GM19467 (cell line): ENCODE results near the gene HLA-DPA1.
"Not testable (repeated sequence)": the region's sequence is repeated elsewhere in the genome, so short reads cannot be mapped to it uniquely, and the experiment has no call there.

Experiments used
- ATAC-seq: cut with Tn5 transposase; IDR thresholded peaks from one replicate; pipeline ENCODE4 v1.9.1; 2021; ENCODE audit warnings: mild to moderate bottlenecking, moderate library complexity; ENCODE audit not compliant: unreplicated experiment

The HLA-DPA1 gene

DNA sequence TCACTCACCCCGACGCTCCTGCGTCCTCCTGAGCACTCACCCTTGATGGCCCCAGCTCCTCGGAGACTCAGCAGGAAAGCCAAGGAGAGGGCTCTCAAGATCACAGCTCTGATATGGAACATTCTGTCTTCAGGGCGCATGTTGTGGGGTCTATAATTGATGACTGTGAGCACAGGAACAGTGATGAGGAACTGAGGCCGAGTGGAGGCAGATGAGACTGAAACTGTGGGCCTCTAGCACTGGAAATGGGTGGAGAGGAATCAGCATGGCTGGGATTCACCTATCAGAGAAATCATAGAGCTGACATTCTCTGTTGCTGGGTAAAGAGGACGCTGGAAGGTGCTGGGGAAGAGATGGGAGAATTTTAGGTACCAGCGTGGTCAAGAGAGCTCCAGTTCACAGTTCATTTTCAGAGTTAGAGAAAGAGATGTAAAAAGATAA is at the start of gene HLA-DPA1:
Gene HLA-DPA1 (minus strand): TSS at position 219 of the 441 bp plus-strand sequence.
- ATAC-seq: peak; percentile 74

DNA sequence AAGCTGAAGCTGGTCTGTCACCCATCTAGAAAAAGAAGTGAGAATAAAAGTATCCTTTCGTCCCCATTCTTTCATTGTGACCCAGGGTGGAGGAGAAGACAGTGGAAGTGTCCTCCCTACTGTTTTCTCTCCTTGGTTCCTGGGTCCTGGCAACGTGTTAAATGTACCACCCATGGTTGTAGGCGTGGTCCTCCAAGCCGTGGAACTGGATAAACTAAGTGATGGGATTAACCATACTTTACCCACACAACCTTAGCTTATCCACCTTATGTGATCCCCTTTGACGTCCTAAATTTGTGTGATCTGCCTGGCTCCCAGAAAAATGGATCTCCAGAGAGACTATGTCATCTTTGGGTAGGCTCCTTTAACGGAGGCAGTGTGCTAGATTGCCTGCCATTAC is 49.7 kb upstream of the HLA-DPA1 start:
- no peak for ATAC-seq

DNA sequence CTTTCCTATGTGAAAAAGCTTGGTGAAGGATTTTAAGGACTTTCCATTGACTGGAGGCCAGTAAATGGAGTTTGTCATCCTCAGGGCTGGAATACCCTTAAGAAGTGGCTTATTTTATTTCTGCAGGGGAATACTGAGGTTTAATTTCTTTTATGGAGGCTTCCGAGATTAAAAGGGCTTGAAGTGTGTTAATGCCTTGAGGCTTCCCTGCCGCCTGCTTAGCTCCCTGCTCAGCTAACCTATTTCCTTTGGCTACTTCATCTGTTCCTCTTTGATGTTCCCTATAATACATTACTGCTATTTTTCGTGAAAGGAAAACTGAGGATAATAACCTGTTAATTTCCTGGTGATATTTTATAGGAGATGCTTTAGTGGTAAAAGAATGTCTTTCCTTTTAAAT is 46.6 kb upstream of the HLA-DPA1 start:
- no peak for ATAC-seq

DNA sequence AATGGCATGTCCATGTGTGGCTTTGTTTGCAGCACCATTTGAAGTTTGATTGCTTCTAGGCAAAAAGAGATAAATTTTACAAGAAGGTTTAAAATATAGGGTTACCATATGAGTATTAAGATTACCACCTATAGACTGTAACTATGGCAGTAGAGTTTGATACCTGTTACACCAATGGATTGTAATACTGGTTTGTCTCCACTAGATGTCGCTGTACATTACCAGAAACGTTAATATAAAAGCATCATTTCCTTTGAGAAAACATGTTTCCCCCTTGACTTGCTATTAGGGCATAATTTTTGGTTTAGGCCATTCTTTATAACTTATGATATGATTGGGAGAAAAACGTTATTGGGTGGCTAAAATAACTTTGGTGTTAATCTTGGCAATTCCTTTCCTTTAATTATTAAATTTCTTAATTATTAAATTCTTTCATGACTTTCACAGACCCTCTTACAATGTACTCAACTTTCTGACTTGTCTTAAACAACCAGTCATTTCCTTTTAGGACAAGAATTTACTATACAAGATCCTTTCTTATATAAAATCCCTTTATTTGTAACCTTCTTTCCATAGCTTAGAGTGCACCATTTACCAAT is 45.2 kb upstream of the HLA-DPA1 start:
- no peak for ATAC-seq

DNA sequence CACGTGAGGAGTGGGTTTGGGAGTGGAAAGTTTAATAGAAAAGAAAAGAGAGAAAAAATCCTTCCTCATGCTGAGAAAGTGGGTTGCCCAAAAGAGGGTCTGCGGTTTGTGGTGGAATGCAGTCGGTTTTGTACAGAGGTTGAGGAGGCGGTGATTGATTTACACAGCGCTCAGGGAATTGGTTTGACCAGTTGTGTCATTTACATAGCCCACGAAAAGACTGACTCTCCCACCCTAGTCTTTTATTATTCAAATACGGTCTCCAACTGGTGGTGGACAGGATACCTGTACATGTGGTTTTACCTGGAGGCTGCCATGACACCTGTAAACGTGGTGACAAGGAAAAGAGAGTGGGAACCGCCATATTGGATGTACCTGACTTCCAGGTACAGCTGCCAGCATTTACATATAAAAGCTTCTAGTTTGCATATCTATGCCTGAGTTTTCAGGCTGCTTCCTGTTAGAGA is 44.4 kb upstream of the HLA-DPA1 start:
- ATAC-seq: no peak

DNA sequence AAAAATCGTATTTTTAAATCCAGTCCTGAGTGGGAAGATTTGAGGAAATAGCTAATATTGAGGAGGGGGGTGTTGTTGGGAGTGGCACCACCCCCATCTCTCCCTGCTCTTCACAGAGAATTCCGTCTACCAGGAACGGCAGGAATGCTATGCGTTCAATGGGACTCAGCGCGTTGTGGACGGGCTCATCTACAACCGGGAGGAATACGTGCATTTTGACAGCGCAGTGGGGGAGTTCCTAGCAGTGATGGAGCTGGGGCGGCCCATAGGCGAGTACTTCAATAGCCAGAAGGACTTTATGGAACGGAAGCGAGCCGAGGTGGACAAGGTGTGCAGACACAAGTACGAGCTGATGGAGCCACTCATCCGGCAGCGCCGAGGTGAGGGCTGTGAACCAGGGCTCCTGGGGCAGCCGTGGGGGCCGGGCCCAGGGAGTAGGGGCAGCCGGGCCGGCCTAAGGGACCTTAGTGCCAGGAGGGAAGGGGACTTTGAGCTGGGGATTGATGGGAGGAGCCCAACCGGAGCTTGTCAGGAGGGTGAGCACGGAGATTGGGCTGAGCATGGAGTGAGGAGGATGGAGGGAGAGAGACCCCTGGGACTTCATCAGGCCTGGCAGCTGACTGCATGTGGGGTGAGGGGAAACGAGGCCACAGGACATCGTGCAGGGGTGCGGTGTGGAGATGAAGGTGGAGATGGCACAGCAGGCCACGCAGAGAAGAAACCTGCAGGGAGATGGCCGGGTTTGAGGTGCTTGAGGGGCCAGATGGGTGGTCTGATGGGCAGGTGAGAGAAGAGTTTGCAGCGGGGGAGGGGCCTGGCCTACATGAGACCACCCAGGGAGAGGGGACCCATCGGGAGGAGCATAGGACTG is 43.6 kb upstream of the HLA-DPA1 start:
- ATAC-seq: no peak

DNA sequence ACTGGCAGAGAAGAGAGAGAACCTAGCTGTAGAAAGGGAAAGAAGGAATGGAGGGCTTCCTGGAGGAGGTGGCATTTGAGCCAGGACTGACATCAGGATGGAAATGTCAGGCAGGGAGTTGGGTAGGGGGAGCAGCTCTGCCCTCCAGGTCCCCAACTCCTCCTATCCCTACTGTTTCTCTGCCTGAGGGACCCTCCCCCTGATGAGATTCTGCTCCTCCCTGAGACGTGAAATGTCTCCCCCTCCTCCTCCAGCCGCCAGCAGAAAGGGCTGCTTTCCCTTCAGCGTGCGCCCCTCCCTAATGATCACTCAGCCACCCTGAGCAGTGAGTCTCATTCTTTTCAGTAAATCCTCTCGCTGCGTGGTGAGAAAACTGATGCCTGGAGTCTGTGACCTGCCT is 43.0 kb upstream of the HLA-DPA1 start:
- ATAC-seq: no peak

DNA sequence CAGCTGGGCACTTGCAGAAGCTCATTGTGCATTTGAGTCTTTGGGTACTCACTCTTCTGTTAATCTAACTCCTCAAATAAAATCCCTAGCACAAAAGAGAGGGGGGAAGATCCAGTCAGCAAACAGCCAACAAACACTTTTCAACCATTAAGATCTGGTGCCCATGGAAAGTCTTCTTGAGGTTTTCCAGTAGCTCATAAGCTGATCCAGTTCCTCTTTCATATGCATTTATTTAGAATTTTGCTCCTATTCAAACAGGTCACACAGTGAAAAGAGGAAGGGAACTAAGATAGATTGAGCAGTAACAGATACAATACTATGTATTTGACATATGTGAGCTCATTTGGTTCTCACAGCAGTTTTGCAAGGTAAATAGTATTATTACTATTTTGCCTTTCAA is 41.0 kb upstream of the HLA-DPA1 start:
- ATAC-seq: no peak

DNA sequence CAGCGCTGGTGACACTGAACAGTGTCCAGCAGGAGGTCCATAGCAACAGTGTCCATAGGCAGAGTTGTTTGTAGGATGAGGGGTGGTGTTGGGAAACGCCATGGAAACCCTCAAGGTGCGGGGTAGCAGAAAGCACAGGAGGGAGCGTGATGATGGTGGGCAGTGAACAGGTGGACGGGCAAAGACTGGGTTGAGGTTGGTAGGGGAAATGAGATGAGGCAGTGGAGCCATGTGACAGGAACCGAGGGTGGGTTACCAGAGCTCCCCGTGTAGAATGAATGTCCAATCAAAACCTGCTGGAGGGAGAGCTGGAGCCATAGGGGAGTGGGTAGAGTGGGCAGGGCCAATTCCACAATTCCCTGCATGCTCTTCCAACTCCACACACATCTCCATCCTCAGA is 40.3 kb upstream of the HLA-DPA1 start:
- no peak for ATAC-seq

DNA sequence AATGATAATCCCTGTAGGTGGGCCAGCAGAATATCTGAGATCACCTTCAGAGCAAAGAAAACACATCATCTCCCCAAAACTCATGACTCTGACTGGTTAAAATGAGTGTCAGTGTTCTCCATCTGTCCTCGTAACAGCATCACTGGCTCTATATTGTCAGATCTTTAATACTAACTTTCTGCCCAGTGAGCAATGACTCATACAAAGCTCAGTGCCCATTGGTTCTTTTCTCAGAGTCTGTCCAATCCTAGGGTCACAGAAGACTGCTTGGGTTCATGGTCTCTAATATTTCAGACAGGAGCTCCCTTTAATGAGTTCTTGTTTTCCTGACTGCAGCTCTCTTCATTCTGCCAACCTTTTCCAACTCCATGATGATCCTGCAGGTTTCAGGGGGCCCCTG is 38.7 kb upstream of the HLA-DPA1 start:
- peak; percentile 69 for ATAC-seq

DNA sequence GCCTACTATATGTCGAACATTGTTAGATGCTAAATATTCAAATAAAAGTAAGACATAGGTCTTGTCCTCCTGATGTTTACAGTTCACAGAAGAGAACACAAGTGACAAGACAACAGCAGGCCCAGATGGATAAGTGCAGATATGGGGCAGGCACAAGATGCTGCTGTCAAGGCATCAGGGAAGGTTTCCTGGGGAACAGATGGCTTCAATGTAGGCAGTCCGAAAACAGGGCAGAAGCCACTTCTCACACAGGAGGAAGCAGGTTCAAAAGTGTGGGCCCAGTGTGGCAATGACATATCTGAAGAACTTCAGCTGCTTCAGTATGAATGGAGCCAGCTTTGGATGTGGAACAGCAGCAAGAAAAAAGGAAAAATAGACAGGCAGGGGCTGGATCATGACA is 34.9 kb upstream of the HLA-DPA1 start:
- ATAC-seq: no peak

DNA sequence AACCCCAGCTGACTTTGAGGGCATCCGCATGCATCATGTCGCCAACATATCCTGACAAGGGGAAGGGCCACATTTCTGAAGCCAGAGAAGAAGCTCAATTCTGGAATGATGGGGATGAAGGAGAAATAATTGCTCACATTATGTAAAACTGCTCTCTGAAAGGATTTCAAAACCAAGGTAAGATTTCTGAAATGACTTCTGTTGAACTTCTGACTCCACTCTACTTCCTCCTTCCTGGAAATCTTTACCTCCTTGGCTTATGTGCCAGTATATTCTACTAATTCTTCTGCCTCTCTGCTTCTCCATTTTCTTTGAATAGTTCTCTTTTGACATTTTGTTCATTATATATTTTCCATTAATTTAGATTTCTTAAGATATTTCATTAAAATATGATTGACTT is 34.2 kb upstream of the HLA-DPA1 start:
- ATAC-seq: no peak

DNA sequence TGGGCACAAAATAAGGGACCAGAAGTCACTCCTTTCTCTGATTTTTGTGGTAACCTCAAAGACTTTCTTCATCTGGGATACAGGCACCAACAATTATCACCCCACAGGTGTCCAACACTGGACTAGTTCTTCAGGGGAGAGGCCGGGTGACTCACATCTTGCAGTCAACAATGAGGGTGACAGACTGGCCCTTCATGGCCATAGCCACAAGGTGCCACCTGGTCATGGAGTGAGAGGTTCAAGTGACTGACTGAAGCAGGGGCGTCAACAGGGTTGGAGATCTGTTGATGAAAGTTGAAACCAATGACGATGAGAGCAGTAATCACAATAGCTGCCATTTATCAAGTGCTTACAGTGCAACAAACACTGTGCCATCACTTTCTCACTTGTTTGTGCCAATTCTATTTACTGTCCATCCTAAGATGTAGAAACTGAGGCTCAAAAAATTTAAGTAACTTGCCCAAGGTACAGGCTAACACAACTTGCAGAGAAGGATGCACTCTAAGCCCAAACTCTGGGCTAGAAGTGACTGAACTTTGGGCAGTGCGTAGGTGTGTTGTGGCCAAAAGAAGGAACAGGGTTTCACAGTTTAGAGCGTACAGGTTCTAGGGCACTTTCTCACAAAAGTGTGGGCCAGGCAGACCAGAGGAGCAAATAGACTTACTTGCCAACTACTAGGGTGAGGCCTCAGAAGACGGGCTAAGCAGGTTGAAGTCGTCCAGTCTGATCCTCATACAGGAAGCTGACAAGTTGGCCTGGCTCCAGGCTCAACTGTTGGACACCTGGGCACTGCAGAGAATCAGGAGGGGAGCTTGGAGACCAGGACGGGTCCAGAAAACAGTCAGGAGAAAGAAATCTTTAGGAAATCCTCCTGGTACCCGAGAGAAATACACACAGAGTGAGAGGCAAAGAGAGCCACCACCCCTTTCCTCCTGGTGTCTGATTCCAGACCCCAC is 32.7 kb upstream of the HLA-DPA1 start:
- no peak for ATAC-seq

DNA sequence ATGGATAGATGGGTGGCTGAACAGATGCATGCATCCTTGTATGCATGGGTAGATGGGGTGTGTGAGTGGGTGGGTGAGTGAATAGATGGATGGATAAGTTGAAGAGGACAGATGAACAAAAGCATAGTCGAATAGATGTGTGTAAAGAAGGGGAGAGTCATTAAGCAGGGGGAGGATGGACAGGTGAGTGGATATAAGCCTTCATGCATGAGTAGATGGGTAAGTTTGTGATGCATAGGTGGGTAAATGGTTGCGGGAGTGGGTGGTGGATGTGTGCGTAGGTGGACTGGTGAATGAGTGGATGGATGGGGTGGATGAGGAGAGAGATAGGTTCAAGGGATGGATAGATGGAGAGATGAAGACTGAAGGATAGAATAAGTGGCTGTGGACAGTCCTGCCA is 31.9 kb upstream of the HLA-DPA1 start:
- no peak for ATAC-seq

DNA sequence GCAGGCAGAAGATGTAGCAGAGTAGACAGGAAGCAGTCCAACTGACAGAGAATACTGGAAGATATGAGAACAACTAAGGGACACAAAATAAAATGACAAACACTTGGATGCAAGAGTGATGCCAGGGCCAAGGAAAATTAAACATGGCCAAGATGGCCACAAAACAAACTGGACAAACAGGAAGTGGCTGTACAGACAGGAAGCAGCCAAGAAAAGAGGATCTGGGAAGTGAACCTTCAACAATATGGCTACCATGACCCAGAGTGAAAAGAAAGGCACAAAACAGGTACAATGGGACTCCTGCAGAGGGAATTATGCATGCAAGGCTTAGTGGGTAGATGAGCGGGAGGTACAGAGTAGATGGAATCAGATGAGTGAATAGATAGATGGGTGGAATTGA is 31.4 kb upstream of the HLA-DPA1 start:
- ATAC-seq: no peak

DNA sequence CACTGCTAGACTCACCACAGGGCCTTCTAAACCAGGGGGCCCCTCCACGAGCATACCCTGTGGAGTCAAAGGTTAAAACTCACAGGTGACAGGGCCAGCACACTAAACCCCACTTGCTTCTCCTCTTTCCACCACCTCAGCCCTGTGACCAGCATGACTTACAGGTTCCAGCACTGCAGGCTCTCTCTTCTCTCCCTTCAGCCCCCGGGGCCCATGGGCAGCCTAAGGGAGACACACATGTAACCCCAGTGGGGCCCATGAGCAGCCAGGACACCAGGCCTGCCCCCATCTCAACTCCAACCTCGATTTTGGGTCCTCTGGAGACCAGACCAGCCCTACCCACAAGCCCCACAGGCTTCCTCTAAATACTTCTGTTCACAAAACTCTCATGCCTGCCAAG is 30.3 kb upstream of the HLA-DPA1 start:
- no peak for ATAC-seq

DNA sequence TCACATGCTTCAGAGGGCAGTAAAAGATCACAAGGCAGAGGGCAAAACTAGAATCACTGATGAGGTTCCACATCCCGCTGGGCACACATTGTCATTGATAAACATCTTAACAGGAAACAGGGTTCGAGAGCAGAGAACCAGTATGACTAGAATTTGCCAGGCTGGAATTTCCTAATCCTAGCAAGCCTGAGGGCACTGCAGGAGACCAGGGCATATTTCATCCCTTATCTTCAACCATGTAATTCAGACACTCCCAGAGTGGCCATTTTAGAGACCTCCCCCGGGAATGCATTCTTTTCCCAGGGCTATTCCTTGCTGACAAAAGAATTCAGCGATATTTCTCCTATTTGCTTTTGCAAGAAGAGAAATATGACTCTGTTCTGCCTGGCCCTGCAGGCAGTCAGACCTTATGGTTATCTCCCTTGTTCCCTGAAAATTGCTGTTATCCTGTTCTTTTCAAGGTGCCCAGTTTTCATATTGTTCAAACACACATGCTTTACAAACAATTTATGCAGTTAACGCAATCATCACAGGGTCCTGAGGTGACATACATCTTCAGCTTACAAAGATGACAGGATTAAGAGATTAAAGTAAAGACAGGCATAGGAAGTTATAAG is 27.8 kb upstream of the HLA-DPA1 start:
- not testable (repeated sequence) for ATAC-seq

DNA sequence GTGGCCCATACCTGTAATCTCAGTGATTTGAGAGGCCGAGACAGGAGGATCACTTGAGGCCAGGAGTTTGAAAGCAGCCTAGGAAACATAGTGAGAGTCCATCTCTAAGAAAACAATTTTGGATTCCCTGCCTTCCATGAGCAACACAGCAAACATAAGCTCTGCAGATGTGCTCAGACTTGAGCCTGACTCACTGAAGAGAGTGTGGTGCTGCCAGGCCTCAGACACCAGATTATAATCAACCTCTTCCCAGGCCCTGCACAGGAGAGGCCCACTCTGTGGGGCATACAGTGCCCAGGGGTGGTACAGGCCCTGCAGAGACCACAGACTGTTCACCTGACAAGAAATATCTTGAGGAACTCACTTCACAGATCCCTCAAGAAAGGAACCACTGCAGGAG is 22.2 kb upstream of the HLA-DPA1 start:
- ATAC-seq: no peak

DNA sequence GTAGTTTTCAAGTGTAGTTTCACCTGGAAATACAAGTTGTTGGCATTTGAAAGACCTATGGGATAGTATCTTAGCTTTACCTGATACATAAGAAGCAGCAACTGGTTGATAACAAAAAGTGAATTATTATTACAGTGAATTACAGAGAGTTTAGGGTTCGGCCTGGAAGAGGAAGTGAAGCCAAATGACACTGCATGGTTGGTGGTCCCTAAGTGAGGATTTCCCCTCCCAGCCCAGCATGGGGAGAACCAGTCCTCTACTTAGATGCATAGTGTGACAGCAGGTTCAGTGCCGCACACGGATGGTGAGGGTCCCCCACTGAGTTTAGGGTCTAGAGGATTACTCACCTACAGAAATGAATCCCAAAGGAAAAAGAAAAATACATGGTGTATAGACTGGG is 20.4 kb upstream of the HLA-DPA1 start:
- no peak for ATAC-seq

DNA sequence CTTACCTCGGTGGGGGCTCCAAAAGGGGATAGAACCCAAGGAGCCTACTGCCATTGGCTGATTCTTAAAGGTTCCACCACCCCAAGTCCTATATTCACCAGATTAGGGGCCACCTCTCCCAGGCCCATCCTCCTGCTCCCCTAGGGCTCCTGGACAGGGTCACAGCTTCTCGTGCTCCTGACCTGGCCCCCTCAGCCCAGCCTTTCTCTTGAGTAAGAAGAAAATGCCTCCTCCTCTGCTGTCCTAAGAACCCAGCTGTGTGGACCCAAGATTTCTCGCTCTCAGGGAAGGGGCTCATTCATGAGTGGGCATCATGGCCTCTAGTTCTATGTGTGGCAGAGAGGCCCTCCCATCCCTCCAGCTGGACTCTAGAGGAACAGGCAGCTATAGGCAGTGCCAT is 18.9 kb upstream of the HLA-DPA1 start:
- ATAC-seq: no peak

DNA sequence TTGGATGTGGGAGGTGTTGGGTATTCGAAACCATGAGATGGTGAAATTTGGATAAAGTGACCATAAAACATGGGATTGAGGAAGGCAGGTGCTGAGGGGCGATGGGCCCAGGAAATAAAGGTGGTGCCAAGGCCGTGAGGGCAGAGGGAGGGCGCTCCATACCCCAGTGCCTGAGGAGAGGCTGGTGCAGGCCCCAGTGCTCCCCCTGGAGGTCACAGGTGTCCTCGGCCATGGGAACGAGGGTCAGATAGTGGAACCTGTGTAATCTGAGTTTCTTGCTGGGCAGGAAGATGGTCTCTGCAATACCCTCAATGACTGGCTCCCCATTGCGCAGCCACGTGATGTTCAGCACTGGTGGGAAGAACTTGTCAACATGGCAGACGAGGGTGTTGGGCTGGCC is 18.5 kb upstream of the HLA-DPA1 start:
- no peak for ATAC-seq
